Trophoblast cell (in vitro differentiated cells and primary cell): Measurements from ENCODE around the gene RHBG.

Experiments
- DNase-seq, 2 donors: peaks; one replicate each; pipeline ENCODE4 v3.0.0-alpha.2; 2016
- H2AFZ ChIP-seq: 2 replicates; pipeline ENCODE4 v1.6.1; 2013; ENCODE audit warnings: low read length, moderate library complexity, mild to moderate bottlenecking; ENCODE audit not compliant: insufficient read depth, poor library complexity
- H2AK5ac ChIP-seq: 2 replicates; pipeline ENCODE4 v1.6.1; 2013; ENCODE audit warnings: mild to moderate bottlenecking, low read length
- H2BK120ac ChIP-seq: 2 replicates; pipeline ENCODE4 v1.6.1; 2013; ENCODE audit warnings: low read length, mild to moderate bottlenecking, moderate library complexity; ENCODE audit not compliant: insufficient read depth, poor library complexity
- H2BK12ac ChIP-seq: 2 replicates; pipeline ENCODE4 v1.6.1; 2013; ENCODE audit warnings: mild to moderate bottlenecking, low read length, moderate library complexity
- H2BK5ac ChIP-seq: 2 replicates; pipeline ENCODE4 v1.6.1; 2013; ENCODE audit warnings: low read length, low read depth, moderate library complexity, mild to moderate bottlenecking; ENCODE audit not compliant: poor library complexity
- H3K14ac ChIP-seq: 2 replicates; pipeline ENCODE4 v1.6.1; 2013; ENCODE audit warnings: mild to moderate bottlenecking, low read length
- H3K18ac ChIP-seq: 2 replicates; pipeline ENCODE4 v1.6.1; 2013; ENCODE audit warnings: mild to moderate bottlenecking, low read length
- H3K23ac ChIP-seq: 2 replicates; pipeline ENCODE4 v1.6.1; 2013; ENCODE audit warnings: low read length
- H3K27ac ChIP-seq: 2 replicates; pipeline ENCODE4 v1.5.1; 2013; ENCODE audit warnings: low read depth, mild to moderate bottlenecking, inconsistent platforms, low read length, moderate library complexity
- H3K27me3 ChIP-seq: 2 replicates; pipeline ENCODE4 v1.6.1; 2013; ENCODE audit warnings: inconsistent platforms, mild to moderate bottlenecking, low read length, moderate library complexity; ENCODE audit not compliant: insufficient read depth
- H3K36me3 ChIP-seq, 2 experiments: 1 replicate in 1 of 2; 2 replicates in 1 of 2; pipeline ENCODE4 v1.6.1; 2013; ENCODE audit warnings: low read length in 2 of 2, mild to moderate bottlenecking in 2 of 2, moderate library complexity in 1 of 2; ENCODE audit not compliant: insufficient read depth in 2 of 2, control insufficient read depth in 1 of 2
- H3K4ac ChIP-seq: 2 replicates; pipeline ENCODE4 v1.6.1; 2013; ENCODE audit warnings: low read depth, mild to moderate bottlenecking, low read length, moderate library complexity
- H3K4me1 ChIP-seq, 2 experiments: 1 replicate in 1 of 2; 2 replicates in 1 of 2; pipeline ENCODE4 v1.6.1; 2013; ENCODE audit warnings: low read length in 2 of 2, mild to moderate bottlenecking in 2 of 2, moderate library complexity in 1 of 2; ENCODE audit not compliant: insufficient read depth in 2 of 2, control insufficient read depth in 1 of 2
- H3K4me2 ChIP-seq: 2 replicates; pipeline ENCODE4 v1.6.1; 2013; ENCODE audit warnings: inconsistent platforms, mild to moderate bottlenecking, low read length, moderate library complexity
- H3K4me3 ChIP-seq: 2 replicates; pipeline ENCODE4 v1.5.1; 2013; ENCODE audit warnings: mild to moderate bottlenecking, low read depth, low read length, inconsistent platforms
- H3K79me1 ChIP-seq: one replicate; pipeline ENCODE4 v1.6.1; 2013; ENCODE audit warnings: low read length
- H3K79me2 ChIP-seq: 2 replicates; pipeline ENCODE4 v1.6.1; 2013; ENCODE audit warnings: low read length, mild to moderate bottlenecking; ENCODE audit not compliant: control insufficient read depth, insufficient read depth, poor library complexity
- H3K9ac ChIP-seq: 2 replicates; pipeline ENCODE4 v1.6.1; 2013; ENCODE audit warnings: mild to moderate bottlenecking, low read length
- H3K9me3 ChIP-seq: 2 replicates; pipeline ENCODE4 v1.6.1; 2013; ENCODE audit warnings: low read depth, mild to moderate bottlenecking, control low read depth, inconsistent platforms, low read length; ENCODE audit not compliant: insufficient read depth
- H4K12ac ChIP-seq: 2 replicates; pipeline ENCODE4 v1.6.1; 2013; ENCODE audit warnings: low read depth, mild to moderate bottlenecking, low read length, moderate library complexity
- H4K8ac ChIP-seq: 2 replicates; pipeline ENCODE4 v1.6.1; 2013; ENCODE audit warnings: low read depth, mild to moderate bottlenecking, low read length, moderate library complexity
- H4K91ac ChIP-seq: one replicate; pipeline ENCODE4 v1.6.1; 2013; ENCODE audit warnings: low read depth, mild to moderate bottlenecking, low read length, moderate library complexity
- WGBS: extraction: QIAGEN DNeasy Blood & Tissue Kit; methylation state at CpG from one replicate; pipeline ENCODE4 v1.1.7; 2013; ENCODE audit warnings: missing lambda C conversion rate; ENCODE audit not compliant: insufficient read length, insufficient coverage; ENCODE audit errors: extremely low coverage; 5-methylcytosine and 5-hydroxymethylcytosine counted together

Gene RHBG

DNA sequence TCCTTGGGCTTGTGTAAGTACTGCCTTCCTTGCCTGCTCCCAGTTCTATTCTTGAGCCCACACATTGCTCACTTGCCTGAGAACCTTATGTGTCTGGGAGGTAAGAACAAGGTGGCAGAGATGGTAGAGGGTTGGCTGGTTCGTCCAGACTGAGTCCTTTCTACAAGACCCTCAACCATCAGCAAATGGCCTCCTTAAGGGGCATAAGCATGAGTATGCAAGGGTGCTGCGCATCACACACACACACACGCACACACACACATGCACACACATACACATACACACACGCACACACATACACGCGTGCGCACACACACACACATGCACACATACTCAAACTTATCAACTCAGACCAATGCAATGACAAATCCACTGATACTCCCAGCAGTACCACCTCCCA, 56.9 kb downstream of the RHBG start:
- H2BK120ac ChIP-seq, result no peak overlapping the region
- no peak overlapping the region for H4K12ac ChIP-seq
- no peak overlapping the region for H3K4ac ChIP-seq
- peaks cover 2% of the 10 kb centered on the region for H3K9me3 ChIP-seq
- H3K14ac ChIP-seq, result no peak overlapping the region
- H3K4me1 ChIP-seq, result peaks cover 25 to 37% of the 10 kb centered on the region in 2 experiments
- H2BK12ac ChIP-seq, result no peak overlapping the region
- no peak overlapping the region for H4K91ac ChIP-seq
- H3K4me3 ChIP-seq, result no peak overlapping the region
- peaks cover 22% of the 10 kb centered on the region for H3K79me1 ChIP-seq
- H3K23ac ChIP-seq, result peak overlapping the region; percentile 4
- peaks cover 9% of the 10 kb centered on the region for H3K27me3 ChIP-seq
- H2AFZ ChIP-seq, result no peak overlapping the region
- H2AK5ac ChIP-seq, result no peak overlapping the region
- no CpG with 5 or more reads among the region's 7 CpGs for WGBS
- H3K79me2 ChIP-seq, result peaks cover 8% of the 10 kb centered on the region
- H3K4me2 ChIP-seq, result no peak overlapping the region
- H3K9ac ChIP-seq, result no peak overlapping the region
- no peak overlapping the region for H3K27ac ChIP-seq
- no peak overlapping the region for H3K18ac ChIP-seq
- no peak overlapping the region for H4K8ac ChIP-seq
- no peak overlapping the region for H2BK5ac ChIP-seq
- DNase-seq, result no peak
- no peaks in the 10 kb centered on the region for H3K36me3 ChIP-seq

DNA sequence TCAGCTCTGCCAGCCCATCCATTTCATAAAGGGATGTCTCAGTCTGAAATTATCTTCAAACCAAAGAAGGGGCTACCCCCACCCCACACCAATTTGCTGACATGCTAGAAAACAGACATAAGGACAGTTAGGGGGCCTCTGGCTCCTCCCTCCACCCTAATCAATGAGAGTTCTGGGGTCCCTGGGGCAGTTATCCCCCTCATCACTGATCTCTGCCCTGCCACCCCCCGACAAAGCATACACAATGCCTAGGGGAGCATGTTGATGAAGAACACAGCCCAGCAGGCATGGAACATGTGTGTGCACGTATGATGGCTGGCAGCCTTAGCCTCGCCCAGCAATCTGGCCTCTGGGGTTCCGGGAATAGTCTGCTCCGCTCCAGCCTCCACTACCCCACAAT, 58.9 kb downstream of the RHBG start:
- no peak overlapping the region for H2BK12ac ChIP-seq
- H3K23ac ChIP-seq, result no peak overlapping the region
- peaks cover 25% of the 10 kb centered on the region for H3K27me3 ChIP-seq
- H2AK5ac ChIP-seq, result no peak overlapping the region
- H3K36me3 ChIP-seq, result no peaks in the 10 kb centered on the region
- H3K4me2 ChIP-seq, result no peak overlapping the region
- no peak overlapping the region for H2BK5ac ChIP-seq
- no peak overlapping the region for H4K91ac ChIP-seq
- no CpG with 5 or more reads among the region's 5 CpGs for WGBS
- no peak for DNase-seq
- no peak overlapping the region for H3K27ac ChIP-seq
- no peak overlapping the region for H3K18ac ChIP-seq
- no peak overlapping the region for H4K12ac ChIP-seq
- H3K79me2 ChIP-seq, result peaks cover 2% of the 10 kb centered on the region
- no peak overlapping the region for H3K14ac ChIP-seq
- H3K4me3 ChIP-seq, result no peak overlapping the region
- H3K79me1 ChIP-seq, result peaks cover 7% of the 10 kb centered on the region
- H2AFZ ChIP-seq, result no peak overlapping the region
- no peak overlapping the region for H2BK120ac ChIP-seq
- H3K4ac ChIP-seq, result no peak overlapping the region
- H3K9ac ChIP-seq, result no peak overlapping the region
- H3K9me3 ChIP-seq, result peaks cover 2% of the 10 kb centered on the region
- peaks cover 16 to 20% of the 10 kb centered on the region in 2 experiments for H3K4me1 ChIP-seq
- no peak overlapping the region for H4K8ac ChIP-seq

DNA sequence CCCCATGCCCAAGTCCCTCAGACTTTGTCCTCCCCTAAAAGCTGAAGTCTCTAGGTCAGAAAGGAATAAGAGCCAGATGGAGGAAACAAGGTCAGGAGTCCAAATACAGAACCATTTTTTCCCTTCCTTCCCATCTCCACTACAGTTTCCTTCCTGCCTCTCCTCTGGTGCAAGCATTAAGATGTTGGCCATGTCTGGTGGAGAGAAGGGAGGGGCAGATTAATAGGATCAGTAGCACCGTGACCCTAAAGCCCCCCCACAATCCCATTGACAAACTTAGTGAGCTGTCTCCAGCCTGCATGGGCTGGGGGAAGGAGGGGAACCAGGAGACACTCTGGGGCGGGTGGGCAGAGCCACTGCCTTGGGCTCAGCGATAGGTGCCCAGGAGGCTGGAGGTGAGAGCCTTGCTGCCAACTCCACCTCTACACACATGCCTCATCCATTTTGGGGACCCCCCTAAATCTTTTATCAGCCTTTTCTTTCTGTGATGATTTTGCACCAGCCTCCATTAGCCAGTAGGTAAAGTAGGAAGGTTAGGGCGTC, 59.8 kb downstream of the RHBG start:
- no peak overlapping the region for H3K14ac ChIP-seq
- H3K79me2 ChIP-seq, result no peaks in the 10 kb centered on the region
- no peak overlapping the region for H4K8ac ChIP-seq
- no CpG with 5 or more reads among the region's 4 CpGs for WGBS
- H2AFZ ChIP-seq, result no peak overlapping the region
- peaks cover 32% of the 10 kb centered on the region for H3K27me3 ChIP-seq
- H3K9ac ChIP-seq, result no peak overlapping the region
- H3K4me2 ChIP-seq, result no peak overlapping the region
- no peak overlapping the region for H3K27ac ChIP-seq
- H3K36me3 ChIP-seq, result no peaks in the 10 kb centered on the region
- H3K18ac ChIP-seq, result no peak overlapping the region
- H3K79me1 ChIP-seq, result peaks cover 1% of the 10 kb centered on the region
- no peak overlapping the region for H3K4ac ChIP-seq
- no peak overlapping the region for H2BK5ac ChIP-seq
- H4K91ac ChIP-seq, result no peak overlapping the region
- no peak overlapping the region for H2BK12ac ChIP-seq
- no peak overlapping the region for H2BK120ac ChIP-seq
- H3K23ac ChIP-seq, result no peak overlapping the region
- H3K4me3 ChIP-seq, result no peak overlapping the region
- peaks cover 7 to 11% of the 10 kb centered on the region in 2 experiments for H3K4me1 ChIP-seq
- H4K12ac ChIP-seq, result no peak overlapping the region
- no peak overlapping the region for H2AK5ac ChIP-seq
- H3K9me3 ChIP-seq, result peaks cover 2% of the 10 kb centered on the region
- no peak for DNase-seq

DNA sequence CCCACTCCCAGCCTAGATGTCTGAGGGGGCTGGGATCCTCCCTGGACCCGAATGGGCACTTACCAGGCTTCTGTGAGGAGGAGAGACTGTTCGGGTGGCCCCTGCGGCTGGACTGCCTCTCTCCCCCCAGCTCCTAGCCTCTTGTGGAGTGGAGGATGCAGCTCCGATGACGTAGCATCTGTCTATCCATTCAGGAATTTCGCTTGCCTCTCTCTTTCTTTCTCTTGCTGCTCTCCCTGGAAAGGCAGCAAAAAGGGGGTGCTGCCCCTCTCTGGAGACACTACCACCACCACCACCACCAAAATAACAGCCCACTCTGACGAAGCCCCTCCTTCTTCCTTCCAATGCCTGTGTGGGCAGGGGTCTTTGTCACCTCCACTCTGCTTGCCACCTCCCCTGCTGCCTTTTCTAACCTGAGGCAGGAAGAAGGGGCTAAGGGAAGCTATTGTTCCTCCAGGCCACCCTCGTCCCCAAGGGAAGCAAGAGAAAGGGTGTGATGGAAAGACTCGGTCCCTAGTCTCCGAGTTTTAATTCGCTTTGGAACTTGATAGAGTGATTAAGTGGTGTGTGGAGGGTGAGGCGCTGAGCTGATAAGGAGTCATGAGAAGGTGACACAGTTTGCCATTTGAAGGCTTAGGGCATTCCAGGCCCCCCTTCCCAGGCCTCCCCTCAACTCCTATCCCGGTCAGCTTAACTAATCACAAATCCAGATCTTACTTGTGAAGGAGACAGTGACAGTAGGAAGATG, 60.5 kb downstream of the RHBG start:
- no peak overlapping the region for H2AFZ ChIP-seq
- WGBS, result no CpG with 5 or more reads among the region's 13 CpGs

More for the DNA sequence above, 60.5 kb downstream of the RHBG start:
- no peak overlapping the region for H3K27ac ChIP-seq
- H2AK5ac ChIP-seq, result no peak overlapping the region
- peaks cover 2% of the 10 kb centered on the region for H3K9me3 ChIP-seq
- H2BK12ac ChIP-seq, result no peak overlapping the region
- no peak overlapping the region for H3K14ac ChIP-seq
- no peaks in the 10 kb centered on the region for H3K36me3 ChIP-seq
- H2BK120ac ChIP-seq, result no peak overlapping the region
- no peak overlapping the region for H4K91ac ChIP-seq
- no peak overlapping the region for H3K4me2 ChIP-seq
- no peak overlapping the region for H3K4ac ChIP-seq
- H3K4me1 ChIP-seq, result peaks cover 6 to 9% of the 10 kb centered on the region in 2 experiments
- no peak for DNase-seq
- H3K27me3 ChIP-seq, result peaks cover 38% of the 10 kb centered on the region
- no peak overlapping the region for H3K4me3 ChIP-seq
- no peak overlapping the region for H2BK5ac ChIP-seq
- no peak overlapping the region for H4K8ac ChIP-seq
- H4K12ac ChIP-seq, result no peak overlapping the region
- no peak overlapping the region for H3K23ac ChIP-seq
- H3K79me2 ChIP-seq, result no peaks in the 10 kb centered on the region
- no peak overlapping the region for H3K9ac ChIP-seq
- H3K79me1 ChIP-seq, result no peaks in the 10 kb centered on the region
- no peak overlapping the region for H3K18ac ChIP-seq
